ENCODE measurements around the gene RNF144B. TPM values are rescaled to one million over a fixed set of nuclear protein-coding genes. Genes with fewer than 3 reads are reported as not detected.

The RNF144B gene
- polyA plus RNA-seq (2011; rRNA removed) (0.49 and 0.65 TPM in 2 replicates), polyA plus RNA-seq (2017; fragmentation: RNase III; extraction: RNeasy Plus Mini Kit Qiagen cat#74134 plus additional on column Dnase treatment) (0.17 to 0.36 TPM (median 0.31 TPM) in 3 replicates), polyA minus RNA-seq (2011; rRNA and poly(A)+ RNA removed) (0.63 and 0.91 TPM in 2 replicates)
- 0.35 and 0.41 TPM in 2 replicates for polyA plus RNA-seq (2012; cell fraction: cytosol; rRNA removed)
- polyA plus RNA-seq (2012; cell fraction: nucleus; rRNA removed), result 0.41 and 0.47 TPM in 2 replicates

- DNase-seq (ENCODE audit: low read depth in 1 of 2, low spot score in 1 of 2) (peak; percentile 46 to 68), ATAC-seq (peak; percentile 98 to 99), FAIRE-seq (no peak)
- ChIA-PET POLR2A (no interaction called here), CTCF (interaction anchor here (0.9 to 1.6 kb wide), 2 partner anchors 63 to 116 kb away, joined by 3 read pairs; no protein-coding TSS in a partner anchor)
- no peaks in the 10 kb centered on the region for H3K9me3 ChIP-seq
- H3K4me2 ChIP-seq, result peak within 1 kb of the TSS; percentile 86
- 10% methylated on average over 22 of the region's 40 CpGs for WGBS (ENCODE audit: missing lambda C conversion rate)
- H3K4me1 ChIP-seq, result peaks cover 17% of the 10 kb centered on the region; the same call in 2 of the 3 replicates
- H3K27ac ChIP-seq, result peak within 1 kb of the TSS; percentile 52 to 67; a peak in 5 of 6 replicates
- TF ChIP-seq ZNF302 (CRISPR knock-in tag; IDR thresholded peaks at IDR 0.05), result no peak
- no peak for TF ChIP-seq TP53 (CRISPR knock-in tag; IDR thresholded peaks at IDR 0.05)
- TF ChIP-seq JUN (IDR thresholded peaks at IDR 0.05), result no peak
- no peak for TF ChIP-seq HES2 (IDR thresholded peaks at IDR 0.05)
- no peak for TF ChIP-seq MYC (IDR thresholded peaks at IDR 0.05; ENCODE audit: borderline replicate concordance, low read length)
- no peak for TF ChIP-seq EHMT2 (IDR thresholded peaks at IDR 0.05; ENCODE audit: low read depth)
- no peak for TF ChIP-seq HOXB5 (CRISPR knock-in tag; IDR thresholded peaks at IDR 0.05)
- no peak for TF ChIP-seq FOSB (CRISPR knock-in tag; IDR thresholded peaks at IDR 0.05)
- TF ChIP-seq RFX5 (IDR thresholded peaks at IDR 0.05), result no peak
- no peak for TF ChIP-seq ZFP36 (IDR thresholded peaks at IDR 0.05; ENCODE audit: borderline replicate concordance, partially characterized antibody)
- TF ChIP-seq POLR2A (IDR thresholded peaks at IDR 0.05; ENCODE audit: low read length), result no peak
- TF ChIP-seq CBX2 (IDR thresholded peaks at IDR 0.05; ENCODE audit: borderline replicate concordance, low read depth), result no peak
- no peak for TF ChIP-seq ZSCAN20 (CRISPR knock-in tag; IDR thresholded peaks at IDR 0.05)
- no peak for TF ChIP-seq NFE2L2 (conservative IDR thresholded peaks at IDR 0.05; ENCODE audit: low read length)
- H3K4me3 ChIP-seq, result peak within 1 kb of the TSS; percentile 59
These were observed at the start of gene RNF144B for GRCh38 chr6:18387061-18387721. RNF144B (plus strand) TSS chr6:18387350; CDS start chr6:18399535, 12,185 bp downstream.

- Histone ChIP-seq H3K27ac (no peak overlapping the region), H3K4me2 (no peak overlapping the region), H3K4me1 (no peaks in the 10 kb centered on the region), H3K9me3 (no peaks in the 10 kb centered on the region), H3K4me3 (no peak overlapping the region)
- POLR2A ChIA-PET, result no interaction called here
- CTCF ChIA-PET, result interaction anchor here (1.2 kb wide), 1 partner anchor 164 kb away, joined by 4 read pairs; no protein-coding TSS in a partner anchor
- DNase-seq (ENCODE audit: low read depth in 1 of 2, low spot score in 1 of 2) (no peak), FAIRE-seq (no peak), ATAC-seq (no peak)
- TF ChIP-seq NPAS2 (CRISPR knock-in tag; IDR thresholded peaks at IDR 0.05; ENCODE audit: borderline replicate concordance) (no peak), ELK1 (IDR thresholded peaks at IDR 0.05; ENCODE audit: low read depth, low read length) (no peak), HES2 (IDR thresholded peaks at IDR 0.05) (no peak), RFX5 (IDR thresholded peaks at IDR 0.05) (no peak), GATA3 (IDR thresholded peaks at IDR 0.05; ENCODE audit: borderline replicate concordance) (no peak), POLR2A (IDR thresholded peaks at IDR 0.05; ENCODE audit: low read length) (no peak), CBX8 (IDR thresholded peaks at IDR 0.05) (no peak), HOXB5 (CRISPR knock-in tag; IDR thresholded peaks at IDR 0.05) (no peak), TP53 (CRISPR knock-in tag; IDR thresholded peaks at IDR 0.05) (no peak), FOXS1 (CRISPR knock-in tag; IDR thresholded peaks at IDR 0.05) (no peak), HDAC2 (IDR thresholded peaks at IDR 0.05) (no peak), TFCP2L1 (CRISPR knock-in tag; IDR thresholded peaks at IDR 0.05) (no peak), MAX (IDR thresholded peaks at IDR 0.05) (no peak), REST (IDR thresholded peaks at IDR 0.05) (no peak), KDM1A (IDR thresholded peaks at IDR 0.05; ENCODE audit: low read depth) (no peak), FOSB (CRISPR knock-in tag; IDR thresholded peaks at IDR 0.05) (no peak), FOSL2 (IDR thresholded peaks at IDR 0.05) (no peak), FOSL2 (CRISPR knock-in tag; IDR thresholded peaks at IDR 0.05) (no peak), ZSCAN20 (CRISPR knock-in tag; IDR thresholded peaks at IDR 0.05) (no peak), CEBPB (IDR thresholded peaks at IDR 0.05) (no peak)
- 29% methylated on average over 1 of the region's 1 CpG for WGBS (ENCODE audit: missing lambda C conversion rate)
These were observed 47.6 kb upstream of the RNF144B start for GRCh38 chr6:18339599-18339998.
